WI38 (cell line): Measurements from ENCODE around the gene ERBB2.
"Not testable (repeated sequence)": the region's sequence is repeated elsewhere in the genome, so short reads cannot be mapped to it uniquely, and the experiment has no call there.

Source experiments
- H3K4me3 ChIP-seq: 2 replicates; pipeline ENCODE4 v1.5.1; 2011; ENCODE audit warnings: low read depth, mild to moderate bottlenecking, control low read depth, low read length
- TF ChIP-seq, protein P1 (sequence below): IDR thresholded peaks from 2 replicates; pipeline ENCODE4 v1.5.1; 2012; ENCODE audit warnings: low read depth, mild to moderate bottlenecking, control low read depth, low read length

Gene ERBB2

GRCh38 chr17:39742126-39742855, 42.4 kb downstream of the ERBB2 start:
- no peak overlapping the region for H3K4me3 ChIP-seq
- TF ChIP-seq, protein P1, sequence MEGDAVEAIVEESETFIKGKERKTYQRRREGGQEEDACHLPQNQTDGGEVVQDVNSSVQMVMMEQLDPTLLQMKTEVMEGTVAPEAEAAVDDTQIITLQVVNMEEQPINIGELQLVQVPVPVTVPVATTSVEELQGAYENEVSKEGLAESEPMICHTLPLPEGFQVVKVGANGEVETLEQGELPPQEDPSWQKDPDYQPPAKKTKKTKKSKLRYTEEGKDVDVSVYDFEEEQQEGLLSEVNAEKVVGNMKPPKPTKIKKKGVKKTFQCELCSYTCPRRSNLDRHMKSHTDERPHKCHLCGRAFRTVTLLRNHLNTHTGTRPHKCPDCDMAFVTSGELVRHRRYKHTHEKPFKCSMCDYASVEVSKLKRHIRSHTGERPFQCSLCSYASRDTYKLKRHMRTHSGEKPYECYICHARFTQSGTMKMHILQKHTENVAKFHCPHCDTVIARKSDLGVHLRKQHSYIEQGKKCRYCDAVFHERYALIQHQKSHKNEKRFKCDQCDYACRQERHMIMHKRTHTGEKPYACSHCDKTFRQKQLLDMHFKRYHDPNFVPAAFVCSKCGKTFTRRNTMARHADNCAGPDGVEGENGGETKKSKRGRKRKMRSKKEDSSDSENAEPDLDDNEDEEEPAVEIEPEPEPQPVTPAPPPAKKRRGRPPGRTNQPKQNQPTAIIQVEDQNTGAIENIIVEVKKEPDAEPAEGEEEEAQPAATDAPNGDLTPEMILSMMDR = no peak

DNA sequence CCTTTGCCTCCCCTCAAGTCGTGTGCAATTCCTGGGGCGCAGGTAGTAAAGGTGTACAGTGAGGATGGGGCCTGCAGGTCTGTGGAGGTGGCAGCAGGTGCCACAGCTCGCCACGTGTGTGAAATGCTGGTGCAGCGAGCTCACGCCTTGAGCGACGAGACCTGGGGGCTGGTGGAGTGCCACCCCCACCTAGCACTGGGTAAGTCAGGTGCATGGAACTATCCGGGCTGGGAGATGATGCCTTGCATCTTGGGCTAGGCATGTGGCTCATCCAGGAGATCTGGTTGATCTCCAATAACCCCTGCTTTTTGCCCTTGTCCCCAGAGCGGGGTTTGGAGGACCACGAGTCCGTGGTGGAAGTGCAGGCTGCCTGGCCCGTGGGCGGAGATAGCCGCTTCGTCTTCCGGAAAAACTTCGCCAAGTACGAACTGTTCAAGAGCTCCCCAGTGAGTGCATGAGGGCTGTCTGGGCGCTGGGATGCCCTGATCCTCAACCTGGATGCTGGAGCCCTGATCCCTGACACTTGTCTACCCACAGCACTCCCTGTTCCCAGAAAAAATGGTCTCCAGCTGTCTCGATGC, 43.1 kb downstream of the ERBB2 start:
- H3K4me3 ChIP-seq = no peak overlapping the region
- TF ChIP-seq, protein P1 = no peak

DNA sequence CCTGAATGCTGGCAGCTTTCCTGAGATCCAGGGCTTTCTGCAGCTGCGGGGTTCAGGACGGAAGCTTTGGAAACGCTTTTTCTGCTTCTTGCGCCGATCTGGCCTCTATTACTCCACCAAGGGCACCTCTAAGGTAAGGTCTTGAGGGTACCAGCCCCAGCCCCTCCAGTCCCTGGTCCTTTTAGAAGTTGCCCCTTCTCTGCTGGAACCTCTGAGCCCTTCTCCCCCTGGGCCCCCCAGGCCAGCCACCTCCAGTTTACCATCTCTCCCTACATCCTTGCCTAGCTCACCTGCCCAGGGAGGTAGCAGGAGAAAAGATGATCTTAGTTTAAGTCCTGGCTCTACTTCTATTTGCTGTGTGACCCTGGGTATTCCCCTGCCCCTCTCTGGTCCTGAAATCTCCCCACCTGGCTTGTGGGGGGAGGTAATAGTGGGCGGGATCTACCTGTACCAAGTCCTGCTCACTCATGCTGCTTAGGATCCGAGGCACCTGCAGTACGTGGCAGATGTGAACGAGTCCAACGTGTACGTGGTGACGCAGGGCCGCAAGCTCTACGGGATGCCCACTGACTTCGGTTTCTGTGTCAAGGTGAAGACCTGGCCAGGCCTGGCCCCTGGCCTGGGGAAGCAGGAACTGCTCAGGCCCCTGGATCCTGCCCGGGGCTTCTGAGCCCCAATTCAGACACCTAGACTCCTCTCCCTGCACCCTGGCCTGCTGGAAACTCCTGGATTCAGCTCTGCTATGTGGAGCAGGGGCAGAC, 44.4 kb downstream of the ERBB2 start:
- H3K4me3 ChIP-seq = no peak overlapping the region
- TF ChIP-seq, protein P1 = no peak

- TF ChIP-seq, protein P1 = no peak
- no peak overlapping the region for H3K4me3 ChIP-seq
These were observed 45.0 kb downstream of the ERBB2 start for GRCh38 chr17:39744836-39745215.

DNA sequence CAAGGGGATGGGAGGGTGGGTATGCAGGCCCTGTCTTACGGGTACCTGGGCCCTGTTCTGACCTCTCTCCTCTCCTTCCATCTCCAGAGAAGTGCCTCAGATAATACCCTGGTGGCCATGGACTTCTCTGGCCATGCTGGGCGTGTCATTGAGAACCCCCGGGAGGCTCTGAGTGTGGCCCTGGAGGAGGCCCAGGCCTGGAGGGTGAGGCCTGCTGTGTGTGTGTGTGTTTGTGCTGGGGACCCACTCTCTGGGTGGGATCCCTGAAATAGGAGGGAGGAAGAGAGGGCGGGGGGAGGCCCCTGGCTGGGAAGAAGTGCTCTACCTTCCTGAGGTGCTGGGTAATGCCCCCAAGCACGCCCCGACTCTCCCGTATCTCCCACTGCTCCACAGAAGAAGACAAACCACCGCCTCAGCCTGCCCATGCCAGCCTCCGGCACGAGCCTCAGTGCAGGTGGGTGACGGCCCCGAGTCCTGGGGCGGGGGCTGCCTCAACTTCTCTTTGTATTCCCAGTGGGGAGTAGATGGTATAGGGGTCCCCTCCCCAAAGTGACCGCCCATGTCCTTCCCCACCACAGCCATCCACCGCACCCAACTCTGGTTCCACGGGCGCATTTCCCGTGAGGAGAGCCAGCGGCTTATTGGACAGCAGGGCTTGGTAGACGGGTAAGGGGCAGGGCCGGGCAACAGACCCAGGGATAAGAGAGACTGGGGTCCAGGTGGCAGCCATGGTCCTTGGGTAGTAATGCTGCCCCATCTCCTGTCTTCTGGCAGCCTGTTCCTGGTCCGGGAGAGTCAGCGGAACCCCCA, 45.7 kb downstream of the ERBB2 start:
- no peak overlapping the region for H3K4me3 ChIP-seq
- TF ChIP-seq, protein P1 = no peak

- TF ChIP-seq, protein P1 = no peak
These were observed 46.2 kb downstream of the ERBB2 start for GRCh38 chr17:39746145-39746461.

DNA sequence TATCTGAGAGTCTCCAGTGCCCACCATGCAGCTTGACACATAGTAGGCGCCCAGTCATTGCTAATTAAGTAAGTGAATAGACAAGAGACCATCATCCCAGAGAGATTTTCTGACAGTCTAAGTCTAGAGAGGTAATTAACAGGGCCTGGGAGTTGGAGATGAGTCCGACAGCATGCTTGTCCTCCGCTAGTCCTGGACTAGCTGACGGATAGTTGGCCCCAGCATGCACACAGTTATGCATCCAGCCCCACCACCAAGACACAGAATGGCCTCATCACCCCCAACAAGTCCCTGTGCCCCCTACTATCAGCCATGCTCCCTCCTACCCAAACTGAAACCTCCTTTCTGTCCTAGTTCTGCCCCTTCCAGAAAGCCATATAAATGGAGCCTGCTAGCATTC, 47.9 kb downstream of the ERBB2 start:
- TF ChIP-seq, protein P1 = no peak
- H3K4me3 ChIP-seq = no peak overlapping the region

More at GRCh38 chr17:39746145-39746461, 46.2 kb downstream of the ERBB2 start:
- no peak overlapping the region for H3K4me3 ChIP-seq

GRCh38 chr17:39748444-39749034, 48.7 kb downstream of the ERBB2 start:
- not testable (repeated sequence) for H3K4me3 ChIP-seq
